GM18858 (cell line): Measurements from ENCODE around the gene OTP.

Experiments used
- ATAC-seq: cut with Tn5 transposase; IDR thresholded peaks from one replicate; pipeline ENCODE4 v1.9.1; 2021; ENCODE audit not compliant: unreplicated experiment

Gene OTP

GRCh38 chr5:77637998-77638762, at the start of gene OTP:
Gene OTP (minus strand): TSS chr5:77638713. CDS start chr5:77638549, 164 bp downstream.
- no peak for ATAC-seq

- no peak for ATAC-seq
Observed at GRCh38 chr5:77683171-77683732, 44.7 kb upstream of the OTP start.

DNA sequence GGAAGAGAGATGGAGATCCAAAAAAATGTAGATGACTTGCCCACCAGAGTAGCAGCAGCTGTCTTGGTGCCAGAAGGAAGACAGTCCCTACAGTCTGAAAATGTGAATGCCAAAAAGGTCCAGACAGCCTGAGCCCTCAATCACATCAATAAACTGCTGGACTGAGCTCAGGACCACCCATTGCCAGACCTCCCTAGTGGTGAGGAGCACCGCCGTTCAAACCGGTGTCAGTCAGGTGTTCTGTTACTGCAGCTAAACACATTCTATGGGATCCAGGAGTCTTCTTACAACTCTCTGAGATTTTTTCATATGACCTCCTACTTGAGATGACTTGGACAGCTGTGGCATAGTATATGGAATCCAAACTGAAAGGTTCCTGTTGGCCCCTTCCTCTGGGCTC, 32.0 kb upstream of the OTP start:
- no peak for ATAC-seq

GRCh38 chr5:77669677-77670076, 31.2 kb upstream of the OTP start:
- ATAC-seq = no peak

DNA sequence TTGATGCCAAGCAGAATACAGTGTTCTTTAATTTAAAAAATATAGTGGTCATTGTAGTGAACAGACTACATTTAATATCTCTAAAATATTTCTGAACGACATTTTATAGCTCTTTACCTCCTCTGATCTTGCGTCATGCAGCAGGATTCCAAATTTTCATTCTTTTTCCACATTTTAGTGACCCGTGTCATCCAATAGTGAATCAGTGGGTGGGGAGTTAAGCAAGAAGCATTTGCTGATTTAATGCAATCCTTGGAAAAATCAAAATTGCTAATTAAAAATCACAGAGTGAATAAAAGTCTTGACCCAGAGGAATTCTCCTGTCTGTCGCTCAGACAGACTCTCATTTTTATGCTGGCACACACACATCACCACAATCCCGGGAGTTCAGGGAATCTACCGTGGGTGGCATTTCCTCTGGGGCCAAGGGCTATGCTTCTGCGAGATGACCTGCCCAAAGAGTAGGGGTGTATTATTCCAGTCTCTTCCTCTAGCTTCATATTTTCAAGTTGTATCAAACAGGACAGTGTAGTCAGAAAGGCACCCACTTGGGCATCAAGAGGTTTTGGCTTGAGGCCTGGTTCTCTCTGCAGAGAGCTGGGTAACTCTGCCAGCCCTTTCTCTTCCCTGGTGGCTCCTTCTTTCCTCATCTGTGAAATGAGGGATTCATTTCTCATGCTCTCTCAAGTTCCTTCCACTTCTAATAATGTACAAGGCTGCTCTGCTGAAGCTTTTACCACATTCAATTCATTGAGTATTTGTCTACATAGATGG, 24.8 kb upstream of the OTP start:
- ATAC-seq = no peak

- no peak for ATAC-seq
Observed at GRCh38 chr5:77662635-77663034, 24.1 kb upstream of the OTP start.

DNA sequence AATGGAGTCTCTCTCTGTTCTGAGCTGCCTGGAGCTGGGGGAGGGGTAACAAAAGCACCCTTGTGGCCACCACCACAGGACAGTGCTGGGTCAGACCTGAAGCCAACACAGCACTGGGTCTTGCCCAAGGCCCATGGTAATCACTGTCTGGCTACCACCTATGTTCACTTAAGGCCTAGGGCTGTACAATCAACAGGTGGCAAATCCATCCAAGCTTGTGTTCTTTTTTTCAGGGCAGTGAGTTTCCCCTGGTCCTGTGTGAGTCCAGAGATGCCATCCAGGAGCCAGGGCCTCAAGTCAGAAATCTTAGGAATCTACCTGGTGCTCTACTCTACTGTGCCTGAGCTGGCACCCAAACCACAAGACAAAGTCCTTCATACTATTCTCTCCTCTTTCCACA, 20.1 kb upstream of the OTP start:
- ATAC-seq = no peak

DNA sequence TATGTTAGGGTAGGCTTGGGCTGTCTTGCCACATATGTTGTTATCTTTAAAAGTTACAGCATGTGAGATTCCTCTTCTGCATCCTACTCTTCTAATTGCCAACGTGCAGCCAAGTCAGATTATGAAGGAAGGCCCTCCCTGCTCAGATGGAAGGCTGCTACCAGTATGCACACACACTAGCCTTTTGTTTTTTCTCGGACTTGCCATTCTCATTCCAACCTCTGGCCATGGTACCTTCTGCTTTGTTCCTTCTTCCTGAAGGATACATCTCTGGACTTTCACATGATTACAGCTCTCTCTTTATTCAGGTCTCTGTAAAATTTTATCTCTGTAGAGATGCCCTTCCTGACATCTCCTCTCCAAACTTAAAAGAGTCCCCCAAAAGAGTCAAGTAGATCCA, 12.8 kb upstream of the OTP start:
- no peak for ATAC-seq

DNA sequence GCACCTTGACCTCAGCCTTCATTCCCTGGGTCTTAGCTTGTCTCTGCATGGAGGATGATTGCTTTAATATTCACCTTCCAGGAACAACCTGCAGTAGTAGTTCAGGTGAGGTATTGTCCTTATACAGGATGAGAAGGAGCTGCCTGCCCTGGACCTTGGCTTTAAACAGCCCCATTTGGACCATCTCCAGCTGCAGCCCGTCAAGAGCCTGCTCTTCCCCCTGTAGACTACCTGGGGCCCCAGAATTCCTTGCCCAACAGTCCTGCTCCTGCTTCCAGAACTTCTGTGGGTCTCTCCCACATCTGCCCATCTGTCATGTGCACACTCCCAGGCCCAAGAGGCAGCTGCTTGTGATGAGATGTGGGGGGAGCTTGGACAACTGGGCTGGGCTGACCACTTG, 12.2 kb upstream of the OTP start:
- no peak for ATAC-seq

GRCh38 chr5:77649776-77650175, 11.3 kb upstream of the OTP start:
- no peak for ATAC-seq

DNA sequence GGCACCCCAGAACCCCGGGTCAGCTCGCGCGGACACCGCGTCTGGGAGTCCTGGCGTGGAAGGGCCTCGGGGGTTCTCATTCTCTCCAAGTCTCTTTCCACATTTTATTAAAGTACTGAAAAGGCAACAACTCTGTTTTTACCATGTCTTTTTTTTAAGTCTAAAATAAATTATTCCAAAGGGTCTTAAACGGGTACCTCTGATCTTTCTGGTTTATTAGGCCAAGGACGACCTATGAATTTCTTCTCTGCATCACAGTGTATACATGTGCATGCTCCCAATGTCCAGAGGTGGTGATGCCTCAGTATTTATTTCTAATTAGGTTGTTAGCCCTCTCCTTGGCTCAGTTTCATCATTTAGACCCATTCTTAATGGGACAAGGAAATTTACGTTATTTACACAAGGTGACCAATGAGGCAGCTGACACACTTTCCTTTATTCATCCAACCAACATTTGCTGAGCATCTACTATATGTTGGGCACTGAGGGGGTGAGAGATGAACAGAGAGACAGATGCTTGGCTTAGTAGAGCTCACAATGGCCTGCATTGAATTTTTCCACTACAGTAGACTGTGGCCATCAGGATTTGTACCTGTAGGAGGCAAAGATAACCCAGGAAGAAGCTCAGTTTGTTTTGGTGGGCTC, 7.6 kb upstream of the OTP start:
- no peak for ATAC-seq

DNA sequence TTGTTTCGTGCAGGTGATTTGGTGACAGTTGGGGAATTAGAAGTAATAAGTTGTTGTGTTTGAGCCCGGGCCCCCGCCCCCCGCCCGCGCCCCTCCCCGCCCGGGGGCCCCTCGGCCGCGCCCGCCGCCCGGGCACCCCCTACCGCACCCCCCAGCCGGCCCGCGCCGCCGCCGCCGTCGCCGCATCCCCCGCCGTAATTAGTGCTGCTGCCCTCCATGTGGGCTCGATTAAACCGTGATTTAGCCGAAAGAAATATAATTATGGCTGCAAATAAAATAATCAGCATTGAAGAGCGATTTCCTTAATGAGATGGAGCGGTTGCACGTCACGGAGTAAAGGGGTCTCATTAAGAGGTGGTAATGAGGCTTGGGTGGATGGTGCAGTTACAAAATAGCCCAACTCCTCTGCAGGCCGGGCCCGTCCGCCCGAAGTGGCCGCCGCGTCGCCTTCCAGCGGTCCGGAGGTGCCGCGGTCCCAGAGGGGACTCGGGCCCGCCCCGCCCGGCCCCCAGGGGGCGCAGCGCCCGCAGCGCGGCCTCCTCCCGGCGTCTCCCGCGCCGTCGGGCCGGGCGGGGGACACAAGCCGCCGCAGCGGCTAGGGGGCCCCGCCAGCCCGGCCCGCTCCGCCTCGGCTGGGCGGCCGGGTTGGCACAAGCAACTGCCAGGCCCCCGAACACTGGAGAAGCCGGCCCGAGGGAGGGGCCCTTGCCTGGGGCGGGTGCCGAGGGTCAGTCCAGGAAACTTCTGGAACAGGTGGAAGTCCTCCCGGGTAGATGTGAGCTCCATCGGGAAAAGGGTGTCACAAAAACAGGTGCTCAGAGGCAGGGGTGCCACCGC, 6.9 kb upstream of the OTP start:
- no peak for ATAC-seq

GRCh38 chr5:77644371-77645157, 6.1 kb upstream of the OTP start:
- ATAC-seq = no peak

- ATAC-seq = no peak
Observed at GRCh38 chr5:77643654-77644370, 5.3 kb upstream of the OTP start.

DNA sequence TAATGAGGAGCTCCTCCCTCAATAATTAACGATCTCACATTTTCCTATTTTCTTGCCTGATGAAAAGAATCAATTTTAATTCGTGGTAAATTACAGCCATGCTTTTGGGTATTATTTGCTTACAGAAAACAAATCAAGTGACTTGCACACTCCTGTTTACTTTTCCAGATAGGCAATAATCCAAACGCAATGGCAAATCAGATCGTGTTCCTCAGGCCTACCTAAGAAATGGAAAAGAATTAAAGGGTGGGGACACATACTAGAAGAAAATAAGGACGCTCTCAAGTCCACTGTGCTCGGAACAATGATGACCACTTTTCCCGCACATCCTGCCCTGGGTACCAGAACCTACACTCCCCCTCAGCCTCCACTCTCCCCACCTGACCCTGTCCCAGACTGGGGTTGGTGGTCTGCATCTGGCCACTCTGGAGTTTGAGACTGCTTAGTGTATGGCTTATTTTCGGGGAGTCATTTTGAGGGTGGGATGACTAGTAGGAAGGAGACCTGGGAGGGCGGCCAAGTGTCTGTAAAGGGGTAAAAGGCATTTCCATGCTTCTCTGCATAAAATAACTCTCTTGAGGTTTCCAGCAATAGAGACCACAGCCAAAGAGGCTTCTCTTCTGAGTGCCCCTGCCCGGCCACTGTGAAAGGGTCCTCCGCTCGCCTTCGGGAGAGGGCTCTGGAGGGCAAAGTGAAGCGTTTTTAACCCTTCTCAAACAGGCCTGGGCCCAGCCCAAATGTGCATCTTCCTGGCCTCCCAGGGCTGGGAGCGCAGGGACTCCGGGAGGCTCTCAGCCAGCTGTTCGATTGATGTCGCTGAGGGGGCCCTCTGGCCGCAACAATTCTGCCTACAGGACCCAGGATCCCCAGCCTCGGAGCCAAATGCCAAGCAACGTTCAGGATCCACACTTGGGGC, 4.5 kb upstream of the OTP start:
- no peak for ATAC-seq

DNA sequence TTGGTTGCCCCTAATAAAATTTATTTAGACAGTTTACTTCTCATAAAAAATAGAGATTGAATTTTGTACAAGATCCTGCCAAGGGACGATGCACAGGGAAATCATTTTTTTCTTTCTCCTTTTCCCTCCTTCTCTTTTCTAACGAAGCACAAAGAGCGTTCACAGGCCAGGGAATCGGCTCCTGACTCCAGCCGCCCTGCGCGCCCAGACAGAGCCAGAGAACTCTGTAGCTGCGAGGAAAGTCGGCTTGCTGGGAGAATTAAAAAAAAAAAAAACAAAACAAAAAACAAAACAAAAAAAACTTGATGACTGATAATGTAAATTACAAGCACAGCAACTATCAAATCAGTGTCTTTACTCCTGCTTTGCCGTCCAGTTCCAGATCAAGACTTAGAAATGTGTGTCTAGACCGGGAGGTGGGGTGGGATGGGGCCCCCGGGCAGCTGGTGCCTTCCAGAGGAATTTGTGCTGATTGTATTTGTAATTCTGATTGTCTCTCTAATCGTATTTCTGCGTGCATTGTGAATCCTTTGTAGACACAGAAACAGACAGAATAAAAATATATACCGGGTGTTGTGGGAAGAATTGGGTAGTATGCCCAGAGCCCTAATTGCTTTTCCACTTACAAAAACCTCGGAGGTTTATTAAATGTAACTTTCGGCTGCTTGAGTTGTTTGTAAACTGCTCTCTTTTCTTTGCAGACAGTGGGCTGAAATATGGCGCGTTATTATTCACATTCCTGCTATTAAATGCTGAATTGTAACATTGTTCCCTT, 3.6 kb upstream of the OTP start:
- no peak for ATAC-seq

DNA sequence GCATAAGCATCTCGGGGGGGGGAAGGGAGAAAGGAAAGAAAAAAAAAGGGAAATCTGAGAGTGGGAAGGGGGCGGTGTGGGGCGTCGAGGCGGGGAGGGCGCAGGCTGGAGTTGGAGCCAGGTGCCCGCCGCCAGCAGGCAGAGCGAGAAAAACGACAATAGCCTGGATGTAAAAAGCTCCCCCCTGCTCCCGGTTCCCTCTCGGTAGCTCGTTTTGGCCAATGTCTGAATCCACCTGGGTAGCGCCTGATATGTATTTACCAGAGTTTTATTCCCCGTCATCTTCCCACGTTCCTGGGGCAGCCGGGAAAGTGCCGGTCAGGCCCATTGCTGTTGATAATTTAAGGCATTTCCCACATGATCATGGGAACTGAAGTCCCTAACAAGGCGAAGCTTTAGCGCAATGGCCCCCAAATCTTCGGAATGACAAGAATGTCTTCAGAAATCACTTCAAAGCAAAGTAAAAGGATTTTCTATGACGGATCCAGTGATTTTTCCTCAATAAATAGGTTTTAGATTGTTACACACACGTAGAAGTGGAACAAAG, 3.0 kb upstream of the OTP start:
- no peak for ATAC-seq
